Sigmoid colon (tissue), 7 donors: ENCODE results near the gene PAM16. TPM values are rescaled to one million over a fixed set of nuclear protein-coding genes. Genes with fewer than 3 reads are reported as not detected.
"Not testable (repeated sequence)": the region's sequence is repeated elsewhere in the genome, so short reads cannot be mapped to it uniquely, and the experiment has no call there.

ENCODE experiments used
- DNase-seq: peaks from one replicate; pipeline ENCODE4 v3.0.0-alpha.2; 2019
- H3K27ac ChIP-seq, 4 donors: fragments of 200-600 bp; sonication (generic); one replicate each; pipeline ENCODE4 v1.5.1; 2016 to 2019; ENCODE audit warnings: mild to moderate bottlenecking in 1 of 4
- H3K27me3 ChIP-seq, 3 donors: fragments of 200-600 bp; sonication (generic); one replicate each; pipeline ENCODE4 v1.5.1; 2019; ENCODE audit warnings: mild to moderate bottlenecking in 1 of 3
- H3K36me3 ChIP-seq, 4 donors: fragments of 200-600 bp; sonication (generic); one replicate each; pipeline ENCODE4 v1.5.1; 2016 to 2019
- H3K4me1 ChIP-seq, 4 donors: fragments of 200-600 bp; sonication (generic); one replicate each; pipeline ENCODE4 v1.5.1; 2017 to 2019
- H3K4me3 ChIP-seq, 4 donors: fragments of 200-600 bp; sonication (generic); one replicate each; pipeline ENCODE4 v1.5.1; 2017 to 2019; ENCODE audit warnings: mild to moderate bottlenecking in 2 of 4, moderate library complexity in 1 of 4
- H3K9me3 ChIP-seq, 4 donors: fragments of 200-600 bp in 3 of 4; sonication (generic) in 3 of 4; one replicate each; pipeline versions ENCODE4 v1.5.1 to v1.6.1; 2013 to 2019
- EP300 ChIP-seq, 4 donors: sonication (generic); formaldehyde crosslinking; IDR thresholded peaks; one replicate each; pipeline ENCODE4 v1.6.1; 2017; ENCODE audit warnings: antibody characterized with exemption in 4 of 4
- POLR2A ChIP-seq, 2 donors: fragments of 450-650 bp; IDR thresholded peaks; one replicate each; pipeline ENCODE4 v1.6.1; 2016; ENCODE audit warnings: antibody characterized with exemption in 2 of 2, mild to moderate bottlenecking in 2 of 2, moderate library complexity in 2 of 2
- POLR2AphosphoS5 ChIP-seq, 4 donors: sonication (generic); formaldehyde crosslinking; IDR thresholded peaks; one replicate each; pipeline ENCODE4 v1.6.1; 2017; ENCODE audit warnings: antibody characterized with exemption in 4 of 4
- WGBS, 2 donors: extraction: QIAGEN DNeasy Blood & Tissue Kit; methylation state at CpG; one replicate each; pipeline ENCODE4 v1.1.7; 2013; 5-methylcytosine and 5-hydroxymethylcytosine counted together
- intact Hi-C: fragments of 100-400 bp; cut with DNase I; formaldehyde crosslinking; loops from one replicate; pipeline ENCODE4 v1.15.1; 2023
- polyA plus RNA-seq, 3 donors: library from polyadenylated mRNA; stranded (reverse); fragments of 200-250 nt; gene quantifications; one replicate each; pipeline ENCODE4 v1.2.3, GENCODE V29; 2013
- total RNA-seq, 4 donors: library from RNA; depleted of rRNA; stranded (reverse); fragments of >200 nt; gene quantifications; one replicate each; pipeline ENCODE4 v1.1.0, GENCODE V29; 2016
- TF ChIP-seq, protein P1 (sequence below), 4 experiments: fragments of 450-650 bp in 3 of 4; fragments of 200-600 bp in 1 of 4; IDR thresholded peaks; one replicate each; pipeline ENCODE4 v1.5.1; 2016 to 2019; ENCODE audit warnings: antibody characterized with exemption in 4 of 4, mild to moderate bottlenecking in 3 of 4, moderate library complexity in 2 of 4
- donor health status: healthy with polysubstance abuse.
- donor health status: Bipolar disorder and iron deficiency.
- donor health status: healthy.

Gene PAM16
- total and polyA plus RNA-seq, 7 donors: 36.0 to 57.0 (median 49.0) TPM

GRCh38 chr16:4334724-4335495 is 16.2 kb downstream of the PAM16 start:
- peaks cover 0 to 68% (median 24%) of the 10 kb centered on the region in 4 donors for H3K36me3 ChIP-seq
- no peaks in the 10 kb centered on the region for H3K9me3 ChIP-seq
- no peaks in the 10 kb centered on the region for H3K27me3 ChIP-seq
- H3K27ac ChIP-seq: no peak overlapping the region
- peaks cover 0 to 17% (median 12%) of the 10 kb centered on the region in 4 donors for H3K4me1 ChIP-seq
- 74 to 86% methylated on average over 32 of the region's 32 CpGs for WGBS, 2 donors
- no peak overlapping the region for H3K4me3 ChIP-seq
- TF ChIP-seq EP300 (IDR thresholded peaks at IDR 0.05) (no peak), POLR2A (IDR thresholded peaks at IDR 0.05) (no peak), POLR2AphosphoS5 (IDR thresholded peaks at IDR 0.05) (no peak)
- TF ChIP-seq, protein P1, sequence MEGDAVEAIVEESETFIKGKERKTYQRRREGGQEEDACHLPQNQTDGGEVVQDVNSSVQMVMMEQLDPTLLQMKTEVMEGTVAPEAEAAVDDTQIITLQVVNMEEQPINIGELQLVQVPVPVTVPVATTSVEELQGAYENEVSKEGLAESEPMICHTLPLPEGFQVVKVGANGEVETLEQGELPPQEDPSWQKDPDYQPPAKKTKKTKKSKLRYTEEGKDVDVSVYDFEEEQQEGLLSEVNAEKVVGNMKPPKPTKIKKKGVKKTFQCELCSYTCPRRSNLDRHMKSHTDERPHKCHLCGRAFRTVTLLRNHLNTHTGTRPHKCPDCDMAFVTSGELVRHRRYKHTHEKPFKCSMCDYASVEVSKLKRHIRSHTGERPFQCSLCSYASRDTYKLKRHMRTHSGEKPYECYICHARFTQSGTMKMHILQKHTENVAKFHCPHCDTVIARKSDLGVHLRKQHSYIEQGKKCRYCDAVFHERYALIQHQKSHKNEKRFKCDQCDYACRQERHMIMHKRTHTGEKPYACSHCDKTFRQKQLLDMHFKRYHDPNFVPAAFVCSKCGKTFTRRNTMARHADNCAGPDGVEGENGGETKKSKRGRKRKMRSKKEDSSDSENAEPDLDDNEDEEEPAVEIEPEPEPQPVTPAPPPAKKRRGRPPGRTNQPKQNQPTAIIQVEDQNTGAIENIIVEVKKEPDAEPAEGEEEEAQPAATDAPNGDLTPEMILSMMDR (IDR thresholded peaks at IDR 0.05): no peak
- peak; percentile 64 for DNase-seq
- intact Hi-C loops: loop anchor here (5.0 kb wide), 1 partner anchor 133 kb away; no protein-coding TSS in a partner anchor

GRCh38 chr16:4333714-4334113 is 17.4 kb downstream of the PAM16 start:
- not testable (repeated sequence) for H3K27ac ChIP-seq, H3K9me3 ChIP-seq, H3K4me3 ChIP-seq, H3K27me3 ChIP-seq
- peaks cover 0 to 60% (median 24%) of the 10 kb centered on the region in 4 donors for H3K36me3 ChIP-seq
- peaks cover 0 to 25% (median 20%) of the 10 kb centered on the region in 4 donors for H3K4me1 ChIP-seq
- peak; percentile 45 for DNase-seq
- intact Hi-C loops: loop anchor here (5.0 kb wide), 1 partner anchor 131 kb away; no protein-coding TSS in a partner anchor
- WGBS, 2 donors: 77 to 91% methylated on average over 9 of the region's 9 CpGs

- Histone ChIP-seq H3K36me3 (peaks cover 0 to 55% (median 24%) of the 10 kb centered on the region in 4 donors), H3K4me3 (no peak overlapping the region), H3K27ac (no peak overlapping the region), H3K27me3 (no peaks in the 10 kb centered on the region), H3K4me1 (peaks cover 0 to 26% (median 24%) of the 10 kb centered on the region in 4 donors), H3K9me3 (no peaks in the 10 kb centered on the region)
- TF ChIP-seq EP300 (IDR thresholded peaks at IDR 0.05): no peak
- TF ChIP-seq POLR2A (IDR thresholded peaks at IDR 0.05): no peak
- TF ChIP-seq POLR2AphosphoS5 (IDR thresholded peaks at IDR 0.05): no peak
- TF ChIP-seq, protein P1 (IDR thresholded peaks at IDR 0.05): no peak
- intact Hi-C loops: loop anchor here (5.0 kb wide), 1 partner anchor 131 kb away; no protein-coding TSS in a partner anchor
- 60 to 68% methylated on average over 9 of the region's 9 CpGs for WGBS, 2 donors
- DNase-seq: peak; percentile 61
These were observed 17.8 kb downstream of the PAM16 start for GRCh38 chr16:4333308-4333638.

DNA sequence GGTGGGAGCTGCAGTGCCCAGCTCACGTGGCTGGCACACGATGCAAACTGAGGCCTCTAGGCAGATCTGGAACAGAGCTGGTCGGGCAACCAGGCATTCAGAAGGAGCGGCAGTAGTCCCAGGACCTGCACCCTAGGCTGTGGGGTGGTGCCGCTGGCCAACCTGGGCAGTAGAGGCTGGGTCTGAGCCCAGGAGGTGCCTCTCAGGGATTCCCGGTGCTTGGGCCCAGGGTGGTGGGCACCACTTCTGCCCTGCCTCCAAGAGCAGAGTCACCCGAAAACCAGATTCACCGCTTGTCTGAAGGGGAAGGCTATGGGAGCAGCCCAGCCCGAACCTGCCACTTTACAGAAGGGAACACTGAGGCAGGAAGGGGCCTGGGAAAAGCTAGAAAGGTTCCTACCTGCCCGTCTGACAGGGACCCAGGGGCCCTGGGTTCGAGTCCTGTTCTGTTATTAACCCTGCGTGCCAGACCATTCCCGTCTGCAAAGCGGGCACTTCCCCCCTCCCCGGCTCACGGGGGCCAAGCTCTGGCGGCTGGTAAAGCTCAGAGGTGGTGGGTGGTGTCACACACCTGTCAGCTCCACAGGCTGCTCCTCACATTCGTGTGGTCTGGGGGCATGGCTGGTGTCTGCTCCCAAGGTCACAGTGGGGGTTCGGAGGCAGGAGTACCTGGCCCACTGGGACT is 18.4 kb downstream of the PAM16 start:
- H3K4me1 ChIP-seq: peaks cover 0 to 30% (median 29%) of the 10 kb centered on the region in 4 donors
- no peaks in the 10 kb centered on the region for H3K27me3 ChIP-seq
- H3K36me3 ChIP-seq: peaks cover 0 to 52% (median 24%) of the 10 kb centered on the region in 4 donors
- 59 to 84% methylated on average over 19 of the region's 19 CpGs for WGBS, 2 donors
- no peak overlapping the region for H3K27ac ChIP-seq
- intact Hi-C loops: loop anchor here (5.0 kb wide), 1 partner anchor 130 kb away; no protein-coding TSS in a partner anchor
- no peak for TF ChIP-seq POLR2A (IDR thresholded peaks at IDR 0.05)
- TF ChIP-seq, protein P1 (IDR thresholded peaks at IDR 0.05): no peak
- TF ChIP-seq POLR2AphosphoS5 (IDR thresholded peaks at IDR 0.05): no peak
- no peak for TF ChIP-seq EP300 (IDR thresholded peaks at IDR 0.05)
- H3K9me3 ChIP-seq: no peaks in the 10 kb centered on the region
- DNase-seq: peak; percentile 61
- no peak overlapping the region for H3K4me3 ChIP-seq

DNA sequence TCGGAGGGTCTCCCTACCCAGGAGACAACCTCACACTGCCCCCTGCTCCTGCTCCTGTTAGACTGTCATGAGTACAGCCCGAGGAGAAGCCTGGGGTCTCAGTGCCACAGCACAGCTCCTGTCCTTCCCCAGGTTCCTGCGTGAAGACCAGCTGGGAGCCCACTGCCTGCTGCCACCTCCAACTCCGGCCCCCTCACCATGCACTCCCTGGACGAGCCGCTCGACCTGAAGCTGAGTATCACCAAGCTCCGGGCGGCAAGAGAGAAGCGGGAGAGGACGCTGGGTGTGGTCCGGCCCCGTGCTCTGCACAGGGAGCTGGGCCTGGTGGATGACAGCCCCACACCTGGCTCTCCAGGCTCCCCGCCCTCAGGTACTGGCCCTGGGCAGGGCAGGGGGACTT is 19.0 kb downstream of the PAM16 start:
- Histone ChIP-seq H3K4me3 (no peak overlapping the region), H3K4me1 (peaks cover 0 to 37% (median 36%) of the 10 kb centered on the region in 4 donors), H3K9me3 (no peaks in the 10 kb centered on the region), H3K36me3 (peaks cover 0 to 47% (median 22%) of the 10 kb centered on the region in 4 donors), H3K27me3 (no peaks in the 10 kb centered on the region), H3K27ac (no peak overlapping the region)
- intact Hi-C loops: loop anchor here (5.0 kb wide), 1 partner anchor 130 kb away; no protein-coding TSS in a partner anchor
- TF ChIP-seq POLR2AphosphoS5 (IDR thresholded peaks at IDR 0.05): no peak
- peak; percentile 63 for DNase-seq
- 44 to 81% methylated on average over 14 of the region's 14 CpGs for WGBS, 2 donors
